ENCODE measurements around the gene ATP9B.
A peak's percentile ranks its signal among the peaks of the same experiment; 100 is the strongest.

The ATP9B gene

DNA sequence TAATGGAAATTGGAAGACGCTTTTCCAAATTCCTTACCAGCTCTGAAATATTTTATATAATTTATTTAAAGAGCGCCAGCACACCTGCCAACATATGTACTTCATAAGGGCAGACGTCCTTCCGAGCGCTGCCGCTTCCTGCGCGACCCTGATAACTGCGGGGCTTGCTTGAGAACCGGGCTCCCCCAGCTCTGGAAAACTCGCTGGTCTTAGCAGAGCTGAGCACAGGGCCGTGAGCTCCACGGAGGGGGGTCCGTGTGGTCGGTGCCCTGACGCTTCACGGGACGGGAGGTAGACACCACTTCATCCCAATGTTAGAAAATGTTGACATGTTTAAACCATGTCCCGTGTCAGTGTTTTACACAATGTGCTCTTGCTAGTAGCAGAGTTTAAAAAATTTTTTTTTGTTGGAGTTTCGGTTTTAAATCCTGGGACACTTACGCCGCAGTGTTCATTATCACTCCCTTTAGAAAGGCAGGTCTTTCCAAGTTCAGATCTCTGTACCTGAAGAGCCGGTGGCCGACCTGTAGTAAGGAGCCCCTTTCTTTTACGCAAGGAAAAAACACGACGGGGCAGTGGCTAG, 328.1 kb downstream of the ATP9B start:
- peak overlapping the region; percentile 63 for H3K4me3 ChIP-seq (ENCODE audit: low read depth, low read length)
- no peak for DNase-seq
- no peaks in the 10 kb centered on the region for H3K27me3 ChIP-seq (ENCODE audit: insufficient read depth, low read depth, severe bottlenecking)
- H3K27ac ChIP-seq = no peak overlapping the region
- H3K9me3 ChIP-seq (ENCODE audit: severe bottlenecking) = no peaks in the 10 kb centered on the region
- TF ChIP-seq, protein P1, sequence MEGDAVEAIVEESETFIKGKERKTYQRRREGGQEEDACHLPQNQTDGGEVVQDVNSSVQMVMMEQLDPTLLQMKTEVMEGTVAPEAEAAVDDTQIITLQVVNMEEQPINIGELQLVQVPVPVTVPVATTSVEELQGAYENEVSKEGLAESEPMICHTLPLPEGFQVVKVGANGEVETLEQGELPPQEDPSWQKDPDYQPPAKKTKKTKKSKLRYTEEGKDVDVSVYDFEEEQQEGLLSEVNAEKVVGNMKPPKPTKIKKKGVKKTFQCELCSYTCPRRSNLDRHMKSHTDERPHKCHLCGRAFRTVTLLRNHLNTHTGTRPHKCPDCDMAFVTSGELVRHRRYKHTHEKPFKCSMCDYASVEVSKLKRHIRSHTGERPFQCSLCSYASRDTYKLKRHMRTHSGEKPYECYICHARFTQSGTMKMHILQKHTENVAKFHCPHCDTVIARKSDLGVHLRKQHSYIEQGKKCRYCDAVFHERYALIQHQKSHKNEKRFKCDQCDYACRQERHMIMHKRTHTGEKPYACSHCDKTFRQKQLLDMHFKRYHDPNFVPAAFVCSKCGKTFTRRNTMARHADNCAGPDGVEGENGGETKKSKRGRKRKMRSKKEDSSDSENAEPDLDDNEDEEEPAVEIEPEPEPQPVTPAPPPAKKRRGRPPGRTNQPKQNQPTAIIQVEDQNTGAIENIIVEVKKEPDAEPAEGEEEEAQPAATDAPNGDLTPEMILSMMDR (IDR thresholded peaks at IDR 0.05; ENCODE audit: low read depth, low read length) = no peak
- H3K36me3 ChIP-seq = peaks cover 25% of the 10 kb centered on the region

DNA sequence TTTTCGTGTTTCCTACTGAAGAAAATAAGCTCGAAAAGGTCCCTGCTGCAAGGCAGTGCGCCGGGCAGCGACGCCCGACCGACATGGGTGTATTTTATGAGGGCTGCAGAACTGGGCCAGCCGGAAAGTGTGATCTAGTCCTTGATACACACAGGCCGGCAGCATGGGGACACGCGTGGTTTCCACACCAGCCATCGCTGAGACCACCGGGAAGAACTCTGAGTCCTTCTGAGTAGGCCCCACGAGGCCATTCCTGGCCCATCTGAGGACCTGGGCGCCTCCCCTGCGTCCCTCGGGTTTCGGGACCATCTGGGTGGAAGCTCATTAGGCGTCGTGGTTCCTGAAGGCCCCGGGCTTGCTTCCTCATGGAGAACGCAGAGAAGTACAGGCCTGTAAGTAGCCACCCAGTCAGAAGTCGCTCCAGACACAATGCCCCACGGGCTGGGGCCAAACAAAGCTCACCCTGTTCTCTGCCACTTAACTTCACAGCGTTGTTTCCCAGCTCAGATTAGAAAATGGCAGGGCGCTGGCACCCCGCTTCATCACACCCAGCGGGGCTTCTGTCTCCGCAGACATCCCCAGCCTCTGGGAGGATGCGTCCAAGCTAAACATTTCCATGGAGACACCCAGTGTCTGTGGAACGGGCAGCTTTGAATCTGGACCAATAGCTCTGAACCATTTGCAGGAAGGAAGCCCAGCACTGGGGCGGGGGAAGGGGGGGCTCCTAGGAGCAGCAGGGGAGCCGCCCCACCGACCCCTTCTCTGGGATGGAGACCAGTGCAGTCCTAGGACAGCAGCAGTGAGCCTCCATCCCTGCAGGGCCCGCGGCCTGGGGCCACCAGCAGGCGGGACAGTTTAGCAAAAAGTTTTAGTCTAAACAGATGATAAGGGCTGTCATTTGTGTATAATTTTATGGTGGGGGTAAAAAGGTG, 328.9 kb downstream of the ATP9B start:
- no peak overlapping the region for H3K4me3 ChIP-seq (ENCODE audit: low read depth, low read length)
- no peak overlapping the region for H3K27ac ChIP-seq
- H3K9me3 ChIP-seq (ENCODE audit: severe bottlenecking) = no peaks in the 10 kb centered on the region
- no peaks in the 10 kb centered on the region for H3K27me3 ChIP-seq (ENCODE audit: insufficient read depth, low read depth, severe bottlenecking)
- TF ChIP-seq, protein P1 (IDR thresholded peaks at IDR 0.05; ENCODE audit: low read depth, low read length) = no peak
- DNase-seq = no peak
- H3K36me3 ChIP-seq = peaks cover 29% of the 10 kb centered on the region

GRCh38 chr18:79399275-79400081, 330.3 kb downstream of the ATP9B start:
- Histone ChIP-seq H3K4me3 (ENCODE audit: low read depth, low read length) (peak overlapping the region; percentile 61), H3K27ac (no peak overlapping the region), H3K36me3 (peaks cover 33% of the 10 kb centered on the region), H3K27me3 (ENCODE audit: insufficient read depth, low read depth, severe bottlenecking) (no peaks in the 10 kb centered on the region), H3K9me3 (ENCODE audit: severe bottlenecking) (no peaks in the 10 kb centered on the region)
- no peak for DNase-seq
- TF ChIP-seq, protein P1 (IDR thresholded peaks at IDR 0.05; ENCODE audit: low read depth, low read length) = no peak

- H3K9me3 ChIP-seq (ENCODE audit: severe bottlenecking) = no peaks in the 10 kb centered on the region
- DNase-seq = peak; percentile 44
- peak overlapping the region; percentile 47 for H3K27ac ChIP-seq
Measured at GRCh38 chr18:79400091-79400590, 330.9 kb downstream of the ATP9B start.

More at GRCh38 chr18:79400091-79400590, 330.9 kb downstream of the ATP9B start:
- H3K4me3 ChIP-seq (ENCODE audit: low read depth, low read length) = peak overlapping the region; percentile 61
- TF ChIP-seq, protein P1 (IDR thresholded peaks at IDR 0.05; ENCODE audit: low read depth, low read length) = no peak
- H3K36me3 ChIP-seq = peaks cover 34% of the 10 kb centered on the region
- H3K27me3 ChIP-seq (ENCODE audit: insufficient read depth, low read depth, severe bottlenecking) = no peaks in the 10 kb centered on the region

All from WERI-Rb-1 (cell line).